HT1080 (cell line): ENCODE measurements around the gene MLF2. TPM values are rescaled to one million over a fixed set of nuclear protein-coding genes. Genes with fewer than 3 reads are reported as not detected.
A peak's percentile ranks its signal among the peaks of the same experiment; 100 is the strongest.

Experiments used
- DNase-seq: peaks from one replicate; pipeline ENCODE4 v3.0.0-alpha.2; 2015; ENCODE audit warnings: low read depth
- polyA plus RNA-seq, 2 experiments: library from polyadenylated mRNA; depleted of rRNA; stranded (reverse); fragments of >200 nt; gene quantifications; 2 replicates each; pipeline ENCODE4 v1.2.3, GENCODE V29; 2015
- total RNA-seq: library from RNA; depleted of rRNA; stranded (reverse); fragments of >200 nt; shearing (Covaris generic); gene quantifications from 2 replicates; pipeline ENCODE4 v1.2.3, GENCODE V29; 2014; rRNA removed

The MLF2 gene
- total RNA-seq, result 283 and 297 TPM in 2 replicates
- polyA plus RNA-seq (2015; cell fraction: cytosol; rRNA removed), result 284 and 336 TPM in 2 replicates
- 179 and 198 TPM in 2 replicates for polyA plus RNA-seq (2015; cell fraction: nucleus; rRNA removed)

GRCh38 chr12:6752921-6753771 is at the start of gene MLF2:
Gene MLF2, minus strand, starts transcription at chr12:6753141. Its CDS starts 807 bp downstream, at chr12:6752334.
- DNase-seq, result peak; percentile 98

GRCh38 chr12:6799147-6799546 is 46.2 kb upstream of the MLF2 start:
- DNase-seq, result no peak

- DNase-seq, result no peak
Measured at GRCh38 chr12:6796576-6796975, 43.6 kb upstream of the MLF2 start.

GRCh38 chr12:6795088-6795487 is 42.1 kb upstream of the MLF2 start:
- no peak for DNase-seq

- no peak for DNase-seq
Measured at GRCh38 chr12:6792522-6793201, 39.7 kb upstream of the MLF2 start.

- DNase-seq, result no peak
Measured at GRCh38 chr12:6791931-6792520, 39.1 kb upstream of the MLF2 start.

- DNase-seq, result no peak
Measured at GRCh38 chr12:6790496-6791150, 37.7 kb upstream of the MLF2 start.

- no peak for DNase-seq
Measured at GRCh38 chr12:6788972-6789924, 36.3 kb upstream of the MLF2 start, which contains the start of gene CD4. Gene CD4, plus strand, starts transcription at chr12:6789528. Its CDS starts 10,611 bp downstream, at chr12:6800139.

GRCh38 chr12:6787309-6787708 is 34.4 kb upstream of the MLF2 start:
- DNase-seq, result no peak

GRCh38 chr12:6786416-6787094 is 33.6 kb upstream of the MLF2 start:
- no peak for DNase-seq

- no peak for DNase-seq
Measured at GRCh38 chr12:6784761-6785160, 31.8 kb upstream of the MLF2 start.

GRCh38 chr12:6784296-6784695 is 31.4 kb upstream of the MLF2 start:
- no peak for DNase-seq

GRCh38 chr12:6783828-6784227 is 30.9 kb upstream of the MLF2 start:
- DNase-seq, result no peak

- no peak for DNase-seq
Measured at GRCh38 chr12:6782850-6783566, 30.1 kb upstream of the MLF2 start.

- no peak for DNase-seq
Measured at GRCh38 chr12:6782119-6782518, 29.2 kb upstream of the MLF2 start.

GRCh38 chr12:6780573-6780972 is 27.6 kb upstream of the MLF2 start:
- DNase-seq, result no peak

- no peak for DNase-seq
Measured at GRCh38 chr12:6779708-6780432, 26.9 kb upstream of the MLF2 start.
